ENCODE measurements around the gene TBXT. TPM values are rescaled to one million over a fixed set of nuclear protein-coding genes. Genes with fewer than 3 reads are reported as not detected.

The TBXT gene
- polyA plus RNA-seq, 1 donor from 2014 or later = not detected

DNA sequence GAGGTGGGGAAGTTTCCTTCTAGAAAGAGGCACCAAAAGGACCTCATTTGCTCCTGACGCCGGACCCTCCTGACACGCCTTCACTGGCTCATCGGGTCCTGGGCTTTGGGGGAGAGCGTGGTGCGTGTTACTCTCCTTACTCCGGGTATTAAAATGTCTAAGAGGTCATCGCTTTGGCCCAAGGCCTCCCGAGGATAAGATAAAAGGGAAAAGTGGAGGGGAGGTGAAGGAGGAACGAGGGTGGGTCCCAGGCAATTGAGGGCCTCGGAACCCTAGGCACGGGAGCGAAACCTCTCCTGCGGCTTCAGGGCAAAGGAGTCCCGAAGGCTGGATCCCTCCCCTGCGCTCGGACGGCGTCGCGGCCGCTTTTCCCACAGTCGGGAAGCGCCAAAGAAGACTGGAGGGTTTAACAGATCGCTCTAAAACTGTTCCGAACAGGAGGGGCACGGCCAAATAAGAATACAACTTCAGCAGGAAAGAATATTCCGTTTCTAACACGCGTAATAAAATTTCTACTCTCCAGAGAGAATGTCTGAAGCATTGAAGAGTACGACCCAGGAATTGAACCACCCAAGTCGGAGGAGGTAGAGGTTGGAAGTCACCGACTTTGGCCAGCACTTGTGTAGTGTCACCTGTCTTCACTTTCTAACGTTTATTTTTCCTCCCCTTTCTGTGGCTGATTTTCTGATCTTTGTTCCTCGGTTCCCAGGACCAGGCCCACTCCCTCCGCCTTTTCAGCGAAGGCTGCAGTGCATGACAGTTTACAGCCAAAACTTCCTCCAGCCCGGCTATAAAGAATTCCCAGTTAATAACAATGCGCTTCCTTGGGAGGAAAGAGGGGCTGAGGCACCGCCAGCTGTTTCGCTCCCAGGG lies 2.1 kb upstream of the TBXT start:
- H3K4me2 ChIP-seq (ENCODE audit: low read length) = no peak overlapping the region
- H3K36me3 ChIP-seq (ENCODE audit: insufficient read depth, low read length) = no peaks in the 10 kb centered on the region
- H2AFZ ChIP-seq (ENCODE audit: low read depth, low read length) = no peak overlapping the region
- no peaks in the 10 kb centered on the region for H3K9me3 ChIP-seq (ENCODE audit: low read length)
- no peaks in the 10 kb centered on the region for H3K9me2 ChIP-seq (ENCODE audit: insufficient read depth, low read length)
- H3K4me3 ChIP-seq (ENCODE audit: low read length) = no peak overlapping the region
- no peak overlapping the region for H3K27ac ChIP-seq (ENCODE audit: low read length)
- H4K20me1 ChIP-seq (ENCODE audit: insufficient read depth) = no peaks in the 10 kb centered on the region
- TF ChIP-seq MXI1 (conservative IDR thresholded peaks at IDR 0.05; ENCODE audit: poor library complexity, severe bottlenecking) (no peak), EZH2 (IDR thresholded peaks at IDR 0.05; ENCODE audit: borderline replicate concordance, insufficient read depth, low read length, poor library complexity, severe bottlenecking) (peak; percentile 72)
- TF ChIP-seq, protein P1, sequence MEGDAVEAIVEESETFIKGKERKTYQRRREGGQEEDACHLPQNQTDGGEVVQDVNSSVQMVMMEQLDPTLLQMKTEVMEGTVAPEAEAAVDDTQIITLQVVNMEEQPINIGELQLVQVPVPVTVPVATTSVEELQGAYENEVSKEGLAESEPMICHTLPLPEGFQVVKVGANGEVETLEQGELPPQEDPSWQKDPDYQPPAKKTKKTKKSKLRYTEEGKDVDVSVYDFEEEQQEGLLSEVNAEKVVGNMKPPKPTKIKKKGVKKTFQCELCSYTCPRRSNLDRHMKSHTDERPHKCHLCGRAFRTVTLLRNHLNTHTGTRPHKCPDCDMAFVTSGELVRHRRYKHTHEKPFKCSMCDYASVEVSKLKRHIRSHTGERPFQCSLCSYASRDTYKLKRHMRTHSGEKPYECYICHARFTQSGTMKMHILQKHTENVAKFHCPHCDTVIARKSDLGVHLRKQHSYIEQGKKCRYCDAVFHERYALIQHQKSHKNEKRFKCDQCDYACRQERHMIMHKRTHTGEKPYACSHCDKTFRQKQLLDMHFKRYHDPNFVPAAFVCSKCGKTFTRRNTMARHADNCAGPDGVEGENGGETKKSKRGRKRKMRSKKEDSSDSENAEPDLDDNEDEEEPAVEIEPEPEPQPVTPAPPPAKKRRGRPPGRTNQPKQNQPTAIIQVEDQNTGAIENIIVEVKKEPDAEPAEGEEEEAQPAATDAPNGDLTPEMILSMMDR (IDR thresholded peaks at IDR 0.05; ENCODE audit: poor library complexity, severe bottlenecking) = no peak
- peaks cover 94% of the 10 kb centered on the region for H3K27me3 ChIP-seq (ENCODE audit: insufficient read depth, low read depth, low read length)
- H3F3A ChIP-seq (ENCODE audit: insufficient read depth, low read length, poor library complexity, severe bottlenecking) = no peaks in the 10 kb centered on the region
- no peaks in the 10 kb centered on the region for H3K79me2 ChIP-seq (replicated peaks; ENCODE audit: insufficient read depth, low read length)
- no peak overlapping the region for H3K9ac ChIP-seq (ENCODE audit: low read length)

GRCh38 chr6:166168616-166169548 lies 1.2 kb upstream of the TBXT start:
- H2AFZ ChIP-seq (ENCODE audit: low read depth, low read length) = no peak overlapping the region
- no peaks in the 10 kb centered on the region for H3K9me2 ChIP-seq (ENCODE audit: insufficient read depth, low read length)
- H3K4me3 ChIP-seq (ENCODE audit: low read length) = peak overlapping the region; percentile 72
- no peak for TF ChIP-seq MXI1 (conservative IDR thresholded peaks at IDR 0.05; ENCODE audit: poor library complexity, severe bottlenecking)
- no peak for TF ChIP-seq REST (IDR thresholded peaks at IDR 0.05; ENCODE audit: borderline replicate concordance)
- peak; percentile 3 for TF ChIP-seq POLR2AphosphoS5 (IDR thresholded peaks at IDR 0.05)
- TF ChIP-seq, protein P1 (IDR thresholded peaks at IDR 0.05; ENCODE audit: poor library complexity, severe bottlenecking) = no peak
- TF ChIP-seq EZH2 (IDR thresholded peaks at IDR 0.05; ENCODE audit: borderline replicate concordance, insufficient read depth, low read length, poor library complexity, severe bottlenecking) = no peak
- no peaks in the 10 kb centered on the region for H3K79me2 ChIP-seq (replicated peaks; ENCODE audit: insufficient read depth, low read length)
- peak overlapping the region; percentile 88 for H3K4me2 ChIP-seq (ENCODE audit: low read length)
- no peaks in the 10 kb centered on the region for H4K20me1 ChIP-seq (ENCODE audit: insufficient read depth)
- H3F3A ChIP-seq (ENCODE audit: insufficient read depth, low read length, poor library complexity, severe bottlenecking) = no peaks in the 10 kb centered on the region
- no peaks in the 10 kb centered on the region for H3K36me3 ChIP-seq (ENCODE audit: insufficient read depth, low read length)
- H3K27me3 ChIP-seq (ENCODE audit: insufficient read depth, low read depth, low read length) = peaks cover 99% of the 10 kb centered on the region
- H3K9me3 ChIP-seq (ENCODE audit: low read length) = no peaks in the 10 kb centered on the region
- H3K27ac ChIP-seq (ENCODE audit: low read length) = no peak overlapping the region
- no peak overlapping the region for H3K9ac ChIP-seq (ENCODE audit: low read length)

Data from neural cell (in vitro differentiated cells).